Heart right ventricle (tissue), 16 donors: Measurements from ENCODE around the gene IMPA2. TPM values are rescaled to one million over a fixed set of nuclear protein-coding genes. Genes with fewer than 3 reads are reported as not detected.

Experiments used
- ATAC-seq, 8 donors: fragments of 200-7000 bp; cut with Tn5 transposase; one replicate each; pipeline ENCODE4 v1.9.1; 2020; ENCODE audit warnings: mild to moderate bottlenecking in 8 of 8, moderate library complexity in 8 of 8, moderate number of reproducible peaks in 1 of 8
- DNase-seq, 2 donors: peaks; one replicate each; pipeline ENCODE4 v3.0.0-alpha.2; 2020
- H3K27ac ChIP-seq, 10 donors: fragments of 200-600 bp; sonication (generic) in 2 of 10; one replicate each; pipeline versions ENCODE4 v1.5.0 to v1.8.0; 2020 to 2022; ENCODE audit warnings: mild to moderate bottlenecking in 3 of 10
- H3K27me3 ChIP-seq, 7 donors: fragments of 200-600 bp; one replicate each; pipeline ENCODE4 v1.8.0; 2021 to 2022; ENCODE audit warnings: mild to moderate bottlenecking in 2 of 7
- H3K36me3 ChIP-seq, 9 donors: fragments of 200-600 bp; sonication (generic) in 1 of 9; one replicate each; pipeline versions ENCODE4 v1.5.0 to v1.8.0; 2020 to 2022; ENCODE audit warnings: mild to moderate bottlenecking in 2 of 9
- H3K4me1 ChIP-seq, 9 donors: fragments of 200-600 bp; sonication (generic) in 1 of 9; one replicate each; pipeline versions ENCODE4 v1.5.0 to v1.8.0; 2020 to 2022; ENCODE audit warnings: mild to moderate bottlenecking in 4 of 9
- H3K4me3 ChIP-seq, 10 donors: fragments of 200-600 bp; sonication (generic) in 2 of 10; one replicate each; pipeline versions ENCODE4 v1.5.0 to v1.8.0; 2020 to 2022; ENCODE audit warnings: mild to moderate bottlenecking in 7 of 10, moderate library complexity in 2 of 10
- H3K9me3 ChIP-seq, 11 donors: fragments of 200-600 bp in 10 of 11; sonication (generic) in 2 of 11; one replicate each; pipeline versions ENCODE4 v1.5.0 to v1.8.0; 2013 to 2022; ENCODE audit warnings: mild to moderate bottlenecking in 2 of 11, control low read depth in 1 of 11, moderate library complexity in 1 of 11
- CTCF ChIP-seq, 9 donors: fragments of 200-600 bp; sonication (generic) in 2 of 9; IDR thresholded peaks; one replicate each; pipeline versions ENCODE4 v1.5.0 to v1.8.0; 2021 to 2022; ENCODE audit warnings: antibody characterized with exemption in 9 of 9, mild to moderate bottlenecking in 5 of 9, moderate library complexity in 1 of 9
- WGBS, 2 donors: extraction: QIAGEN DNeasy Blood & Tissue Kit; methylation state at CpG; one replicate each; pipeline ENCODE4 v1.1.7; 2013; ENCODE audit warnings: inconsistent platforms in 1 of 2; 5-methylcytosine and 5-hydroxymethylcytosine counted together
- intact Hi-C, 10 donors: fragments of 100-400 bp; cut with DNase I; formaldehyde crosslinking; loops; one replicate each; pipeline versions ENCODE4 v1.11.1 to v1.14.2; 2022
- polyA plus RNA-seq, 2 donors: library from polyadenylated mRNA; stranded (reverse); fragments of 200-250 nt; gene quantifications; one replicate each; pipeline ENCODE4 v1.2.3, GENCODE V29; 2013
- total RNA-seq, 10 donors: library from RNA; stranded (reverse); fragmentation: NEBNext Ultra II Directional in 3 of 10; extraction: Animal tissue kit (Norgen Biotek cat#: 25700) in 3 of 10; gene quantifications; one replicate each; pipeline versions ENCODE4 v1.2.1 to v1.2.4, GENCODE V29; 2021 to 2023
- donor health status: Arrhythmogenic right ventricular cardiomyopathy.
- donor health status: ischemic (EF 13 %, LVEDD 7.1; RV severe dilation, severe dysfunction).
- donor health status: healthy with polysubstance abuse.
- donor health status: DM: no; HTN: yes; CAD: no.
- donor health status: DM: no; HTN: no; CAD: no.
- donor health status: ischemic (EF 25% LVEDD 6.9; RV normal size, moderate dysfunction).
- donor health status: ischemic (EF 25% LVEDD 5.7; RV mildly dilated, moderate dysfunction).
- donor health status: healthy.
- donor health status: DM: yes; HTN: yes; CAD: no.
- donor health status: Ischemic cardiomyopathy.
- donor health status: ischemic (EF 35%, LVEDD 5.7; RV mildly dilated, moderate dysfunction).
- donor health status: nonischemic (EF 11% LVEDD 7.7; RV severe dilation, severe dysfunction).
- donor health status: DM: yes; HTN: yes; CAD: no.
- donor health status: PGD.
- donor health status: ischemic (EF 29% LVEDD 5.4; RV normal size, mild dysfunction).
- donor health status: nonischemic (EF 23%, LVEDD 6.1; RV moderate dilation, normal function).

IMPA2 gene
- total and polyA plus RNA-seq, 12 donors, result 17.6 to 79.6 (median 32.2) TPM

- Histone ChIP-seq H3K27me3 (no peaks in the 10 kb centered on the region), H3K36me3 (no peaks in the 10 kb centered on the region), H3K27ac (no peak overlapping the region), H3K4me3 (no peak overlapping the region), H3K4me1 (peaks cover 0 to 37% (median 0%) of the 10 kb centered on the region in 9 donors), H3K9me3 (no peaks in the 10 kb centered on the region)
- intact Hi-C loops, result no loop called here
- TF ChIP-seq CTCF (IDR thresholded peaks at IDR 0.05), result no peak
- DNase-seq (no peak), ATAC-seq (peak in 2 of 8 donors; percentile 28 to 33)
- WGBS, 2 donors, result 50 to 51% methylated on average over 2 of the region's 2 CpGs
These were observed 72.0 kb downstream of the IMPA2 start for GRCh38 chr18:12053289-12053688.

- intact Hi-C loops, result no loop called here
- H3K27ac ChIP-seq, result peak overlapping the region in 1 of 10 donors; percentile 15
- H3K36me3 ChIP-seq, result no peaks in the 10 kb centered on the region
- H3K4me1 ChIP-seq, result peaks cover 0 to 14% (median 0%) of the 10 kb centered on the region in 9 donors
- WGBS, 2 donors, result 69 to 81% methylated on average over 14 of the region's 14 CpGs
- ATAC-seq, result peak in 6 of 8 donors; percentile 12 to 61 (median 38)
- DNase-seq, result no peak
- no peaks in the 10 kb centered on the region for H3K9me3 ChIP-seq
- no peak for TF ChIP-seq CTCF (IDR thresholded peaks at IDR 0.05)
- no peaks in the 10 kb centered on the region for H3K27me3 ChIP-seq
- no peak overlapping the region for H3K4me3 ChIP-seq
These were observed 75.0 kb downstream of the IMPA2 start for GRCh38 chr18:12056034-12056883.

GRCh38 chr18:12056884-12057402, 75.6 kb downstream of the IMPA2 start:
- DNase-seq (no peak), ATAC-seq (peak in 2 of 8 donors; percentile 24 to 28)
- Histone ChIP-seq H3K9me3 (no peaks in the 10 kb centered on the region), H3K4me3 (no peak overlapping the region), H3K27me3 (no peaks in the 10 kb centered on the region), H3K27ac (no peak overlapping the region), H3K36me3 (no peaks in the 10 kb centered on the region), H3K4me1 (peaks cover 0 to 14% (median 0%) of the 10 kb centered on the region in 9 donors)
- intact Hi-C loops, result no loop called here
- no peak for TF ChIP-seq CTCF (IDR thresholded peaks at IDR 0.05)
- 81 to 90% methylated on average over 14 of the region's 14 CpGs for WGBS, 2 donors

GRCh38 chr18:12057419-12058039, 76.2 kb downstream of the IMPA2 start:
- no peak overlapping the region for H3K27ac ChIP-seq
- H3K4me3 ChIP-seq, result no peak overlapping the region
- ATAC-seq (no peak), DNase-seq (no peak)
- peaks cover 0 to 14% (median 0%) of the 10 kb centered on the region in 9 donors for H3K4me1 ChIP-seq
- no peaks in the 10 kb centered on the region for H3K27me3 ChIP-seq
- 73 to 82% methylated on average over 14 of the region's 14 CpGs for WGBS, 2 donors
- intact Hi-C loops, result no loop called here
- TF ChIP-seq CTCF (IDR thresholded peaks at IDR 0.05), result no peak
- no peaks in the 10 kb centered on the region for H3K36me3 ChIP-seq
- H3K9me3 ChIP-seq, result no peaks in the 10 kb centered on the region
